GM21423 (cell line): ENCODE data around the gene MARK3.

Experiments used
- ATAC-seq: cut with Tn5 transposase; IDR thresholded peaks from one replicate; pipeline ENCODE4 v1.9.1; 2021; ENCODE audit warnings: mild to moderate bottlenecking, moderate library complexity; ENCODE audit not compliant: unreplicated experiment

MARK3 gene

GRCh38 chr14:103546652-103547454 lies 161.6 kb downstream of the MARK3 start:
- no peak for ATAC-seq

DNA sequence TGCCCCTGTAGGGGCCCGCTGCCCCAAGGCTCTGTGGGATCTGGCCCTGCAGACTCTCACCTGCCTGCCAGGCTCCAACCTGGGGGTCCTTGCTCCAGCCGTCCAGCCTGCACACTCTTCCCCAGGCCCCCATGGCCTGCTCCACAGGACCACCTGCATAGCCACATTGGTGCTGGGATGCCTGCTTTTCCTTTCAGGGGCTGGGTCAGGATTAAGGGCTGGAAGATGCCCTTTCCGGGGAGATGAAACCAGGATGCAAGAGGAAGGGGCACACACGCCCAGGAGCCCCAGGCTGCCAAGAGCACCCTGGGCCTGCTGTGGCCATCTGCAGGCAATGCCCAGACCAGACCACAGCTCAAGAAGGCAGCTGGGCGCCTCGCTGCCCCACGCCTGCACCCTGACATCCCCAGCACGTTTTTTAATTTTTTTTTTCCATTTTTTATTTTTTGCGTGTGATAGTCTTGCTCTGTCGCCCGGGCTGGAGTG lies 162.3 kb downstream of the MARK3 start:
- ATAC-seq, result no peak

GRCh38 chr14:103547941-103548462 lies 162.8 kb downstream of the MARK3 start:
- no peak for ATAC-seq

GRCh38 chr14:103548463-103549351 lies 163.5 kb downstream of the MARK3 start:
- no peak for ATAC-seq

DNA sequence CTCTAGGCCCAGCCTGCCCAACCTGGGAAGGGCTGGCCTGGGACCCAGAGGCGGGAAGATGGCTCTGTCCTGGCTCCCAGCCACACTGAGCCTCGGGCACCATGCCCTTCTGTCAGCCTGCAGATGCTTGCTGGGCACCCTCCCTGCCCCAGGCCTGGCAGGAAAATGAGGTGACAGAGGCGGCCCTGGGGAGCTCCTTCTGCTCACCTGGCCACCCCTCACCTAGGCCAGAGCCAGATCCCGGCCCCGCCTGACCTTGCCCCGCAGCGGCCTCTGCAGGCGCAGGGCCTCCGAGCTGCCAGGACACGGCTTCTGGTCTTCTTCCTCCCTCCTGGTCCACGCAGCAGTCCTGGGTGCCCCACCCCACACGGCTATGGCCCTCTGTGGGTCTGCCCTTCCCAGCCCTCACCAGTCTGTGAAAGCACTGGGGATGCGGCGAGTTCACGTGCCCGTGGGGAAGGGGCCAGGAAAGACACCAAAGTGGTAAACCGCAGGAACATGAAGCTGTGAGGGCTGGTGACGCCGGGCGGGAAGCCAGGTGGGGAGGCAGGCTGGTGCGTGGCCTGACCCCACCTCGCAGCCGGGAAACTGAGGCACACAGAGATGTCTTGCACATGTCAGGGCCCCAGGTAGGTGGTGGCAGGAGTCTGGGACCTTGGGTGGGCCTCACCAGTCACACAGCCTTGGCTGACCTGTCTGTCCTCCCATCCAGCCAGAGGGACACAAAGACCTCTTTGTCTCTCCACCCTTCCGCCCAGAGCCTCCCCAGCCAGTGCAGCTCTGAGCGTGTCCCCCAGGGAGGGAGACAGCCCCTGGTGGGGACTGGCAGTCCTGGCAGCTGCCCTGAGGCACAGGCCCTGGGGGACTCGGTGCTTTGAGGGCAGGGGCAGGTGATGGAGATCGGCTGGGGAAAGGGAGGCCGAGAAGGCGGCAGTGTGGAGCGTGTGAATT lies 164.4 kb downstream of the MARK3 start:
- no peak for ATAC-seq

DNA sequence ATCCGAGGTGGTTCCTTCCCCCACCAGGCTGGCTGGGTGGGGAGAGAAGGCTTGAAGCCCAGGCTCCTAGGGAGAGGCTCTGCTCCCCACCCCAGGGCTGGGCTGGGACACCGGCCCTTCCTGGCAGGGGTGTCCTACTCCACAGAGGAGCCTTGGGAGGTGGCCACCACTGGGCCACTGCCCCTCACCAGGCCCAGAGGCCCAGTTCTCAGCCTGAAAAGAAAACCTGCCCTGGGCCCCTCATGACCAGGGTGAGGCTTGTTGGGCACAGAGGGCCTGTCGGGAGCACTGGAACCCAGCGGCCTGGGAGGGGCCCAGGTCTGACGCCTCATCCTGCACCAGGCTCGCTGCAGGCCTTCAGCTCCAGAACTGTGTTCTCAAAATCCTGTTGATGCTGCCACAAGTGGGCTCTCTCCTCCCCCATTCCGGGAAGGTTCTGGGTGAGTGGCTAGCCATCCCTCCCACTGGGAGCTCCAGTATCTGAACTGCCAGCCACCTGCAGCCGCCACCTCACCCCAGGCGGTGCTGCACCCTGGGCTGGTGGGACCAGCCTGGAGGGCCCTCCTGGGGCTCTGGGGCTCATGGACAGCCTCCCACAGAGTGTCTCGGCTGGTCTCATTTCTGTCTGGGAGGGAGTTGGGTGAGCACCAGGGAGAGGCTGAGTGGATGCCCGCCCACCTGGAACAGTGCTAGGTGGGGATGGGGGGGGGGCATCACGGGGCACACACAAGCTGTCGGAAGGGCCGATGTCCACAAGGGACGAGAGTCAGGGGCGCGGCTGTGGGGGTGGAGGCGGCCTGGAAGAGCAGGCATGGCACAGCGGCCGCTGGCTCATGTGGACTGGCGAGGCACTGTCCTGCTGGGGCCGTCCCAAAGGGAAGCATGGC lies 165.5 kb downstream of the MARK3 start:
- no peak for ATAC-seq

- no peak for ATAC-seq
Observed at GRCh38 chr14:103551338-103551762, 166.1 kb downstream of the MARK3 start.

DNA sequence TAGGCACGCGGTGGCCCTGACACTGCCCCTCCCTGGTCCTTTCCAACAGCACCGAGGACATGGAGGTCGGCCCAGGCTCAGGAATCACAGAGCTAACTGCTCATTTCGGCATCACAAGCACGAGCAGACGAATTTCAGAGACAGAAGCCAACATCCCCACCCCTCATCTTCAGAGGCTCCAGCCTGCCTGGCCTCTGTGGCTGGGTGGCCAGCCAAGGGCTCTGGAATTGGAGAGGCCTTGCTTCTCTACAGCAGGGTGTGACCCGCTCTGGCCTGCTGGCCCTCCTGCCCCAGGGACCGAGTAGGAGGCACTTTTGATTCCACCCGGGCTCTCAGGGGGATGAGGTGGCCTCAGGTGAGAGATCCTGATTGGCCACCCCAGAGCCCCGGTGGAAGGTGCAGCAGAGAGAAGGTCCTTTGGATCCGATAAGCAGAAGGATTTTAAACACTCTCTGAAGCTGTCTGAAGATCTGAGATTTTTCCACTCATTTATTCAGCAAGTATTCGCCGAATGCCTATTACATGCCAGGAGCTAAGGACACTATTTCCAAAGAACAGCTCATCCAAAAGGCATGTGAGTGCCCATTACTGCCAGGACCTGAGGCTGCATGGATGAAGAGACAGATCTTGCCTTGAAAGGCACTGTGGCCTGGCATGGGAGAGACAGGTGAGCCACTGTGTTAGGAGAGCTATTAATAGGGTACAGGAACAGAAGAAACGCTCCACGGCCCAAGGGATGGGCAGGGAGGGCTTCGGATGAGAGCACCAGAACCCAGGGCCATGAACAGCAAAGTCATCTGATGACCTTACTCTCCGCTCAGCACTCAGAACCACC lies 167.0 kb downstream of the MARK3 start:
- no peak for ATAC-seq

DNA sequence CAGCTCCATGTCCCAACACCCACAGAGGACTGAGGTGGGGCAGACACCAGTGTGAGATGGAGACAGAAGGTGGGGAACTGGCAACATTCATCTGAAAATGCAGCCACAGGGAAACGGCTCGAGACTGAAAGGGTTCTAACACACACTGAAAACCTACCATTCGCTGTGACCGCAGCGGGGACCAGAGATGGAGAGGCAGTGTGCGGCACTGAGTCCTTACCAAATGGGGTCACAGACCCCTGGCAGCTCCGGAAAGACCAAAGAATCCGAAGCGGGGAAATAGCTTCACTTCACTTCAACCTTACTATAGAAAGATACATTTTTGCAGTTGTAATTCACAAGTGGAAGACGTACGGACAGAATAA lies 167.6 kb downstream of the MARK3 start:
- no peak for ATAC-seq
